SU-DHL-6 (cell line): ENCODE data around the gene SHTN1.

Experiments used
- H2AFZ ChIP-seq: fragments of 200-600 bp; sonication (generic); 2 replicates; pipeline ENCODE4 v1.6.1; 2014; ENCODE audit warnings: low read depth, mild to moderate bottlenecking, moderate library complexity, mixed read lengths, antibody characterized with exemption, low read length; ENCODE audit not compliant: severe bottlenecking
- H3F3A ChIP-seq: fragments of 200-600 bp; shearing (Covaris generic); 2 replicates; pipeline ENCODE4 v1.6.0; 2016; ENCODE audit warnings: antibody characterized with exemption, mild to moderate bottlenecking; ENCODE audit not compliant: insufficient read depth
- H3K27ac ChIP-seq: fragments of 200-600 bp; sonication (generic); 2 replicates; pipeline ENCODE4 v1.5.1; 2016; ENCODE audit warnings: low read depth, mild to moderate bottlenecking, low read length, moderate library complexity, mixed read lengths
- H3K27me3 ChIP-seq: fragments of 200-600 bp; sonication (generic), shearing (Covaris generic); 2 replicates; pipeline ENCODE4 v1.6.0; 2014; ENCODE audit warnings: mild to moderate bottlenecking, low read length
- H3K36me3 ChIP-seq: fragments of 200-600 bp; sonication (generic); 2 replicates; pipeline ENCODE4 v1.6.1; 2014; ENCODE audit warnings: mild to moderate bottlenecking, low read length, mixed read lengths
- H3K4me2 ChIP-seq: fragments of 300-600, 200-600 bp; shearing (Covaris generic), sonication (generic); 2 replicates; pipeline ENCODE4 v1.6.0; 2014; ENCODE audit warnings: low read length, low read depth, mild to moderate bottlenecking; ENCODE audit not compliant: poor library complexity, severe bottlenecking
- H3K4me3 ChIP-seq: fragments of 200-600 bp; sonication (generic); 2 replicates; pipeline ENCODE4 v1.5.1; 2014; ENCODE audit warnings: antibody characterized with exemption, low read length, mild to moderate bottlenecking, mixed read lengths; ENCODE audit not compliant: insufficient read depth, poor library complexity, severe bottlenecking
- H3K79me2 ChIP-seq: fragments of 200-600 bp; sonication (generic); 2 replicates; pipeline ENCODE4 v1.6.1; 2014; ENCODE audit warnings: mild to moderate bottlenecking, low read length, moderate library complexity; ENCODE audit not compliant: insufficient read depth
- H3K9ac ChIP-seq: fragments of 200-600 bp; sonication (generic); 2 replicates; pipeline ENCODE4 v1.7.0; 2014; ENCODE audit warnings: mild to moderate bottlenecking, low read length
- H3K9me2 ChIP-seq: fragments of 200-600 bp; sonication (generic); replicated peaks from 2 replicates; pipeline ENCODE4 v1.6.1; 2014; ENCODE audit warnings: low read length; ENCODE audit not compliant: insufficient read depth
- H3K9me3 ChIP-seq: fragments of 200-600 bp; sonication (generic); 2 replicates; pipeline ENCODE4 v1.6.1; 2014; ENCODE audit warnings: low read length, mixed read lengths; ENCODE audit not compliant: insufficient read depth
- H4K20me1 ChIP-seq: fragments of 200-600 bp; sonication (generic); 2 replicates; pipeline ENCODE4 v1.6.1; 2014; ENCODE audit warnings: low read depth, mild to moderate bottlenecking, antibody characterized with exemption, low read length, moderate library complexity, mixed read lengths
- CTCF ChIP-seq: fragments of 200-600 bp; sonication (generic); IDR thresholded peaks from one replicate; pipeline ENCODE4 v1.5.1; 2017; ENCODE audit warnings: antibody characterized with exemption, mild to moderate bottlenecking, low read length, moderate library complexity; ENCODE audit not compliant: insufficient read depth, poor library complexity, severe bottlenecking
- EZH2phosphoT487 ChIP-seq: fragments of 200-600 bp; sonication (generic), shearing (Covaris generic); conservative IDR thresholded peaks from 2 replicates; pipeline ENCODE4 v1.6.1; 2018; ENCODE audit warnings: mild to moderate bottlenecking, antibody characterized with exemption, low read length, moderate library complexity, mixed read lengths

The SHTN1 gene

GRCh38 chr10:116973946-116974455 is 31.0 kb downstream of the SHTN1 start:
- H3K9me3 ChIP-seq, result no peaks in the 10 kb centered on the region
- H3K36me3 ChIP-seq, result no peaks in the 10 kb centered on the region
- no peak overlapping the region for H3K4me3 ChIP-seq
- H3K27ac ChIP-seq, result no peak overlapping the region
- H3K27me3 ChIP-seq, result no peaks in the 10 kb centered on the region
- no peaks in the 10 kb centered on the region for H3F3A ChIP-seq
- H4K20me1 ChIP-seq, result no peaks in the 10 kb centered on the region
- H3K79me2 ChIP-seq, result no peaks in the 10 kb centered on the region
- H3K4me2 ChIP-seq, result no peak overlapping the region
- H2AFZ ChIP-seq, result no peak overlapping the region
- no peak overlapping the region for H3K9ac ChIP-seq
- TF ChIP-seq EZH2phosphoT487 (no peak), CTCF (no peak)
- no peaks in the 10 kb centered on the region for H3K9me2 ChIP-seq

- no peak overlapping the region for H3K9ac ChIP-seq
- H3K27ac ChIP-seq, result no peak overlapping the region
- no peaks in the 10 kb centered on the region for H3K36me3 ChIP-seq
- no peaks in the 10 kb centered on the region for H3K27me3 ChIP-seq
- H4K20me1 ChIP-seq, result no peaks in the 10 kb centered on the region
- H3K4me3 ChIP-seq, result no peak overlapping the region
- no peak for TF ChIP-seq EZH2phosphoT487
- TF ChIP-seq CTCF, result no peak
- H3F3A ChIP-seq, result no peaks in the 10 kb centered on the region
- H3K9me2 ChIP-seq, result no peaks in the 10 kb centered on the region
- no peak overlapping the region for H3K4me2 ChIP-seq
- no peaks in the 10 kb centered on the region for H3K9me3 ChIP-seq
- H3K79me2 ChIP-seq, result no peaks in the 10 kb centered on the region
- H2AFZ ChIP-seq, result no peak overlapping the region
Observed at GRCh38 chr10:116973371-116973905, 31.5 kb downstream of the SHTN1 start.

GRCh38 chr10:116972131-116972530 is 32.9 kb downstream of the SHTN1 start:
- Histone ChIP-seq H3F3A (no peaks in the 10 kb centered on the region), H2AFZ (no peak overlapping the region), H3K9me3 (no peaks in the 10 kb centered on the region), H3K9me2 (no peaks in the 10 kb centered on the region), H3K27ac (no peak overlapping the region), H3K79me2 (no peaks in the 10 kb centered on the region), H3K9ac (no peak overlapping the region), H3K4me2 (no peak overlapping the region), H3K36me3 (no peaks in the 10 kb centered on the region), H3K27me3 (no peaks in the 10 kb centered on the region), H3K4me3 (no peak overlapping the region), H4K20me1 (no peaks in the 10 kb centered on the region)
- TF ChIP-seq EZH2phosphoT487 (no peak), CTCF (no peak)
